ENCODE data around the gene SERPINA5. TPM values are rescaled to one million over a fixed set of nuclear protein-coding genes. Genes with fewer than 3 reads are reported as not detected.

The SERPINA5 gene
- total and polyA plus RNA-seq, 2 of the 13 experiments (the other 11 are each of a cell fraction or from before 2014, with no cell fraction given) = 449 to 498 TPM

DNA sequence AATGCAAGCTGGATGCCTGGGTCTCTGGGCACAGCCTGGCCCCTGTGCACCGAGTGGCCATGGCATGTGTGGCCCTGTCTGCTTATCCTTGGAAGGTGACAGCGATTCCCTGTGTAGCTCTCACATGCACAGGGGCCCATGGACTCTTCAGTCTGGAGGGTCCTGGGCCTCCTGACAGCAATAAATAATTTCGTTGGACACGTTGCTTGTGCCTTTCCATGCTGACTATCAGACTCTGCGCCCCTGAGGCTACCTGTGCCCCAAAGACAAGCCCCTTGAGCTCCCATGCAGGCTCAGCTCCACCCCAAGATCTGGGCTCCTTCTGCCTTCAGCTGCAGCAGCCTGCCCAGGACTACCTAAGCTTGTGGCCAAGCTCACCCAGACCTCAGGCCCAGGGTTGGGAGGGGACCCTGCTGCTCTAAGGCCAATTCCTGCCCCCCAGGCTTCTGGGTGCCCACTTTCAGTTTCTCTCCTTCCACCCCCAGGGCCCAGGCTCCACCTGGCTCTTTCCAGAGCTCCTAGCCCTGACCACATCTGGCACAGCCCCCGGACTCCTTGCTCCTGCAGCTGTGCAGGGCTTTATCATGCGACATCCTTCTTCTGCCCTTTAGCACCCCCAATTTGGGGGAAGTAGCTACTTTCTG, 42.8 kb downstream of the SERPINA5 start (continued):
- TF ChIP-seq ZNF768 (CRISPR knock-in tag; IDR thresholded peaks at IDR 0.05) (0 out of 2 replicates have a peak, but pooled peaks have one; percentile 24), ZNF207 (IDR thresholded peaks at IDR 0.05; ENCODE audit: borderline replicate concordance) (no peak), SRSF1 (optimal IDR thresholded peaks at IDR 0.05; ENCODE audit: low read depth, low read length) (peak; percentile 9)

DNA sequence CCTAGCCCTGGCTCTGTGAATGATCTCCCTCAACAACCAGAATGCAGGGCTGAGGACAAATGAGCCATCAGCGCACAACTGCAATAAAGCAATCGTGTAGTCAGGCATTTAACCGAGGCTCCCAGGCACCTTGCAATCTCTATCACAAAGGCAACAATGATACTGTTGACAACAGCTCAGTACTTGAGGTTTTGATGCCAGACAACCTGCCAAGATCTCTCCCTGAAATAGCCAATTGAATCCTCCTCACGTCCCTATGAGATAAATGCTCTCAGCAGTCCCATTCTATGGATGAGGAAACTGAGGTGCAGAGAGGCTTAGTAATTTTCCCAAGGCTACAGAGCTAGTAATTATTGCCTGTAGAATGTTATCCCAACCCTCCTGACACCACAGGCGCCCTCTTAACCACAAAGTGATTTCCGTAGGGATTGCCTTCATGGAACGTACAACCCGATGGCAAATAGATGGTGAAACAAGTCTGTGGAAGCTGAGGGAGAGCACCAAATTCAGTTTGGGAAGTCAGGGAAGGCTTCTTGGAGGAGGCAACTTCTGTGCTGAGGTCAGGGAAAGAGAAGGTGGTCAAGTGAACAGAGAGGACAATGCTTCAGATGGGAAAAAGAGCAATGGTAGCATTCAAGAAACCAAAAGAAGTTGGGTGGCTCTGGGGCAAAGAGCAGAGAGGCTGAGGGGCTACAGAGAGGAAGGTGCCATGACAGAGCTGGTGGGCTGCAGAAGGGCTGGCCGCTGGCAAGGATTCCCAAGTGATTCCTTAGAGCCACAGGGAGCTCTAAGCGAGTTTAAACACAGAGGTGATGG, 43.5 kb downstream of the SERPINA5 start:
- Histone ChIP-seq H3K79me2 (ENCODE audit: insufficient read depth, low read length) (no peaks in the 10 kb centered on the region), H2AFZ (ENCODE audit: low read length) (no peak overlapping the region), H3K4me1 (ENCODE audit: insufficient read depth, low read length) (peaks cover 24% of the 10 kb centered on the region), H3K4me2 (ENCODE audit: low read depth, low read length) (no peak overlapping the region), H3K27ac (ENCODE audit: extremely low read length, insufficient read depth, low read length) (no peak overlapping the region), H3K9me3 (ENCODE audit: low read length) (no peaks in the 10 kb centered on the region), H4K20me1 (ENCODE audit: insufficient read depth, low read length) (peaks cover 7% of the 10 kb centered on the region; the same call in 1 of the 2 replicates), H3K36me3 (replicated peaks in 1 of 2; ENCODE audit: control insufficient read depth in 1 of 2, insufficient read depth in 2 of 2, low read length in 2 of 2) (peaks cover 24 to 48% of the 10 kb centered on the region in 2 experiments), H3K4me3 (replicated peaks in 1 of 3; ENCODE audit: insufficient read depth in 1 of 3, low read depth in 2 of 3, low read length in 3 of 3) (no peak overlapping the region), H3K9ac (ENCODE audit: insufficient read depth, low read depth, low read length) (no peak overlapping the region), H3K27me3 (ENCODE audit: control insufficient read depth in 1 of 2, insufficient read depth in 2 of 2, low read length in 2 of 2) (no peaks in the 10 kb centered on the region)
- CTCF ChIA-PET (ENCODE audit: low intra/inter-chr PET ratio, low total read pairs) = no interaction called here
- WGBS (ENCODE audit: low lambda C conversion rate) = 89% methylated on average over 9 of the region's 10 CpGs
- POLR2A ChIA-PET = interaction anchor here (0.7 to 19.0 kb wide), 12 partner anchors 9 to 56 kb away, joined by 3 to 638 read pairs (median 3); partner anchors contain the start of genes SERPINA3 and SERPINA5
- no peak for FAIRE-seq
- in situ Hi-C loops (cut with HindIII; ENCODE audit: extremely low pct_ligation_motif_present, low pct_unique_long_range_greater_than_20kb) (loop anchor here (5.0 kb wide), 1 partner anchor 58 kb away; no protein-coding TSS in a partner anchor), intact Hi-C loops (cut with micrococcal nuclease; ENCODE audit: unreplicated experiment) (no loop called here)
- BruUV-seq (replicated peaks) = no TSS peak
- no peak for ATAC-seq
- no peak for DNase-seq (ENCODE audit: low spot score)
- TF ChIP-seq RBM22 (optimal IDR thresholded peaks at IDR 0.05; ENCODE audit: low read length) (peak; percentile 98), KAT8 (CRISPR knock-in tag; IDR thresholded peaks at IDR 0.05) (peak; percentile 14; the same call in 1 of the 2 replicates), POLR2AphosphoS5 (IDR thresholded peaks at IDR 0.05; ENCODE audit: low read depth, low read length) (peak; percentile 56), KDM1A (CRISPR knock-in tag; IDR thresholded peaks at IDR 0.05) (0 out of 2 replicates have a peak, but pooled peaks have one; percentile 30), ZNF720 (CRISPR knock-in tag; IDR thresholded peaks at IDR 0.05) (0 out of 2 replicates have a peak, but pooled peaks have one; percentile 14), SSRP1 (CRISPR knock-in tag; IDR thresholded peaks at IDR 0.05) (peak; percentile 99), ZC3H4 (CRISPR knock-in tag; IDR thresholded peaks at IDR 0.05; ENCODE audit: borderline replicate concordance) (0 out of 2 replicates have a peak, but pooled peaks have one; percentile 58), PRPF4 (IDR thresholded peaks at IDR 0.05; ENCODE audit: low read depth, low read length, poor library complexity, severe bottlenecking) (peak; percentile 32), SALL2 (CRISPR knock-in tag; IDR thresholded peaks at IDR 0.05) (0 out of 2 replicates have a peak, but pooled peaks have one; percentile 30), ZFP36 (IDR thresholded peaks at IDR 0.05; ENCODE audit: borderline replicate concordance, low read depth, low read length, partially characterized antibody) (peak; percentile 65), NONO (IDR thresholded peaks at IDR 0.05) (no peak), NONO (CRISPR knock-in tag; conservative IDR thresholded peaks at IDR 0.05) (no peak), PAF1 (CRISPR knock-in tag; IDR thresholded peaks at IDR 0.05) (peak; percentile 86), POLR2G (IDR thresholded peaks at IDR 0.05; ENCODE audit: low read depth, low read length) (peak; percentile 83), AGO1 (IDR thresholded peaks at IDR 0.05; ENCODE audit: low read depth, low read length, poor library complexity, severe bottlenecking) (peak; percentile 86)
- TF ChIP-seq, protein P1, sequence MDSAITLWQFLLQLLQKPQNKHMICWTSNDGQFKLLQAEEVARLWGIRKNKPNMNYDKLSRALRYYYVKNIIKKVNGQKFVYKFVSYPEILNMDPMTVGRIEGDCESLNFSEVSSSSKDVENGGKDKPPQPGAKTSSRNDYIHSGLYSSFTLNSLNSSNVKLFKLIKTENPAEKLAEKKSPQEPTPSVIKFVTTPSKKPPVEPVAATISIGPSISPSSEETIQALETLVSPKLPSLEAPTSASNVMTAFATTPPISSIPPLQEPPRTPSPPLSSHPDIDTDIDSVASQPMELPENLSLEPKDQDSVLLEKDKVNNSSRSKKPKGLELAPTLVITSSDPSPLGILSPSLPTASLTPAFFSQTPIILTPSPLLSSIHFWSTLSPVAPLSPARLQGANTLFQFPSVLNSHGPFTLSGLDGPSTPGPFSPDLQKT (CRISPR knock-in tag; IDR thresholded peaks at IDR 0.05; ENCODE audit: borderline replicate concordance) = no peak
- TF ChIP-seq, protein P2, sequence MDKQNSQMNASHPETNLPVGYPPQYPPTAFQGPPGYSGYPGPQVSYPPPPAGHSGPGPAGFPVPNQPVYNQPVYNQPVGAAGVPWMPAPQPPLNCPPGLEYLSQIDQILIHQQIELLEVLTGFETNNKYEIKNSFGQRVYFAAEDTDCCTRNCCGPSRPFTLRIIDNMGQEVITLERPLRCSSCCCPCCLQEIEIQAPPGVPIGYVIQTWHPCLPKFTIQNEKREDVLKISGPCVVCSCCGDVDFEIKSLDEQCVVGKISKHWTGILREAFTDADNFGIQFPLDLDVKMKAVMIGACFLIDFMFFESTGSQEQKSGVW (CRISPR knock-in tag; IDR thresholded peaks at IDR 0.05; ENCODE audit: borderline replicate concordance) = no peak
